Adrenal gland (tissue), 5 donors: Measurements from ENCODE around the gene WWP2.
"Not testable (repeated sequence)": the region's sequence is repeated elsewhere in the genome, so short reads cannot be mapped to it uniquely, and the experiment has no call there.

ENCODE experiments used
- CTCF ChIP-seq, 6 experiments: fragments of 450-650 bp in 4 of 6; fragments of 200-600 bp in 2 of 6; sonication (generic) in 1 of 6; IDR thresholded peaks; 1 replicate in 5 of 6; 2 replicates in 1 of 6; pipeline versions ENCODE4 v1.5.1 to v1.8.0; 2016 to 2021; ENCODE audit warnings: antibody characterized with exemption in 6 of 6, mild to moderate bottlenecking in 2 of 6, moderate library complexity in 1 of 6
- POLR2A ChIP-seq, 2 donors: fragments of 450-650 bp; IDR thresholded peaks; one replicate each; pipeline ENCODE4 v1.6.1; 2017; ENCODE audit warnings: antibody characterized with exemption in 2 of 2, mild to moderate bottlenecking in 2 of 2, moderate library complexity in 1 of 2
- donor health status: DM: no; HTN: no; CAD: no.

GRCh38 chr16:69972935-69973334, 210.8 kb downstream of the WWP2 start:
- not testable (repeated sequence) for TF ChIP-seq CTCF, POLR2A (IDR thresholded peaks at IDR 0.05)
